Liver (tissue), 9 donors: ENCODE data around the gene RYR2. TPM values are rescaled to one million over a fixed set of nuclear protein-coding genes. Genes with fewer than 3 reads are reported as not detected.

Experiments
- DNase-seq: peaks from one replicate; pipeline ENCODE4 v3.0.0-alpha.2; 2017; ENCODE audit warnings: low spot score
- H3K27ac ChIP-seq, 2 donors: one replicate each; pipeline ENCODE4 v1.7.0; 2013; ENCODE audit warnings: inconsistent platforms in 2 of 2, low read length in 2 of 2, control low read depth in 1 of 2, low read depth in 1 of 2, mild to moderate bottlenecking in 1 of 2
- H3K27me3 ChIP-seq, 4 donors: one replicate each; pipeline versions ENCODE4 v1.6.1 to v1.7.0; 2013; ENCODE audit warnings: low read length in 3 of 4, inconsistent platforms in 1 of 4, mild to moderate bottlenecking in 1 of 4, moderate library complexity in 1 of 4; ENCODE audit not compliant: control insufficient read depth in 4 of 4, insufficient read depth in 4 of 4
- H3K36me3 ChIP-seq, 4 donors: one replicate each; pipeline versions ENCODE4 v1.6.1 to v1.7.0; 2013; ENCODE audit warnings: low read length in 3 of 4, mild to moderate bottlenecking in 3 of 4, low read depth in 1 of 4, moderate library complexity in 1 of 4; ENCODE audit not compliant: control insufficient read depth in 4 of 4, insufficient read depth in 3 of 4
- H3K4me1 ChIP-seq, 4 donors: one replicate each; pipeline versions ENCODE4 v1.6.1 to v1.7.0; 2013; ENCODE audit warnings: low read length in 3 of 4, mild to moderate bottlenecking in 3 of 4, moderate library complexity in 1 of 4; ENCODE audit not compliant: control insufficient read depth in 4 of 4, insufficient read depth in 4 of 4
- H3K4me3 ChIP-seq, 3 donors: one replicate each; pipeline versions ENCODE4 v1.6.1 to v1.7.0; 2013; ENCODE audit warnings: low read length in 3 of 3, control low read depth in 1 of 3, low read depth in 1 of 3, mild to moderate bottlenecking in 1 of 3
- H3K9ac ChIP-seq, 2 donors: one replicate each; pipeline ENCODE4 v1.7.0; 2013; ENCODE audit warnings: low read length in 2 of 2, mild to moderate bottlenecking in 2 of 2, moderate library complexity in 2 of 2, control low read depth in 1 of 2, low read depth in 1 of 2
- H3K9me3 ChIP-seq, 4 donors: one replicate each; pipeline versions ENCODE4 v1.6.1 to v1.7.0; 2013; ENCODE audit warnings: low read length in 3 of 4; ENCODE audit not compliant: control insufficient read depth in 4 of 4
- CTCF ChIP-seq: fragments of 150-350 bp; IDR thresholded peaks from 2 replicates; pipeline ENCODE4 v1.5.1; 2017; ENCODE audit warnings: improper control_type of control experiment, low read depth, low read length; ENCODE audit not compliant: missing input control
- EGR1 ChIP-seq, 2 donors: IDR thresholded peaks; 2 replicates each; pipeline ENCODE4 v1.6.1; 2016 to 2018; ENCODE audit warnings: antibody characterized with exemption in 2 of 2, low read depth in 2 of 2
- FOXA1 ChIP-seq: IDR thresholded peaks from 2 replicates; pipeline ENCODE4 v1.6.1; 2016; ENCODE audit warnings: antibody characterized with exemption
- FOXA2 ChIP-seq: IDR thresholded peaks from 2 replicates; pipeline ENCODE4 v1.6.1; 2016; ENCODE audit warnings: antibody characterized with exemption
- GABPA ChIP-seq, 2 donors: IDR thresholded peaks in 1 of 2; conservative IDR thresholded peaks in 1 of 2; 2 replicates each; pipeline ENCODE4 v1.6.1; 2016; ENCODE audit warnings: antibody characterized with exemption in 2 of 2, mild to moderate bottlenecking in 1 of 2, moderate library complexity in 1 of 2
- HNF4A ChIP-seq, 2 donors: conservative IDR thresholded peaks; 2 replicates each; pipeline ENCODE4 v1.6.1; 2016; ENCODE audit warnings: antibody characterized with exemption in 2 of 2, mild to moderate bottlenecking in 2 of 2
- HNF4G ChIP-seq: IDR thresholded peaks from 2 replicates; pipeline ENCODE4 v1.6.1; 2016; ENCODE audit warnings: antibody characterized with exemption
- MAX ChIP-seq: IDR thresholded peaks from 2 replicates; pipeline ENCODE4 v1.6.1; 2016; ENCODE audit warnings: antibody characterized with exemption
- NR2F2 ChIP-seq: IDR thresholded peaks from 2 replicates; pipeline ENCODE4 v1.6.1; 2016; ENCODE audit warnings: antibody characterized with exemption
- REST ChIP-seq: IDR thresholded peaks from 2 replicates; pipeline ENCODE4 v1.6.1; 2016; ENCODE audit warnings: antibody characterized with exemption, mild to moderate bottlenecking
- YY1 ChIP-seq: IDR thresholded peaks from 2 replicates; pipeline ENCODE4 v1.6.1; 2016; ENCODE audit warnings: antibody characterized with exemption, mild to moderate bottlenecking
- ZBTB33 ChIP-seq: IDR thresholded peaks from 2 replicates; pipeline ENCODE4 v1.6.1; 2016; ENCODE audit warnings: antibody characterized with exemption
- WGBS: extraction: QIAGEN DNeasy Blood & Tissue Kit; methylation state at CpG from one replicate; pipeline ENCODE4 v1.1.7; 2013; 5-methylcytosine and 5-hydroxymethylcytosine counted together
- polyA plus RNA-seq, 2 donors: library from polyadenylated mRNA; stranded (reverse) in 1 of 2; unstranded in 1 of 2; fragments of 200-250 nt in 1 of 2; fragments of >200 nt in 1 of 2; fragmentation: Nextera tagmentation in 1 of 2; extraction: Ambion mirVana in 1 of 2; gene quantifications; one replicate each; pipeline versions ENCODE4 v1.2.1 to v1.2.3, GENCODE V29; 2013 to 2015
- total RNA-seq, 2 donors: library from RNA; depleted of rRNA; stranded (reverse); fragments of >200 nt; gene quantifications; one replicate each; pipeline ENCODE4 v1.2.3, GENCODE V29; 2014
- donor health status: healthy.
- donor health status: healthy.
- donor health status: healthy.
- donor health status: healthy.
- donor health status: healthy.

Gene RYR2
- total and polyA plus RNA-seq, 4 donors = 0.06 to 0.75 (median 0.31) TPM

GRCh38 chr1:237050915-237051314 lies 8.9 kb downstream of the RYR2 start:
- H3K27me3 ChIP-seq = peaks cover 0 to 3% (median 2%) of the 10 kb centered on the region in 4 donors
- H3K4me1 ChIP-seq = no peaks in the 10 kb centered on the region
- H3K9me3 ChIP-seq = peaks cover 0 to 4% (median 0%) of the 10 kb centered on the region in 4 donors
- no peak overlapping the region for H3K9ac ChIP-seq
- H3K4me3 ChIP-seq = no peak overlapping the region
- DNase-seq = no peak
- WGBS = 62% methylated on average over 3 of the region's 3 CpGs
- no peak overlapping the region for H3K27ac ChIP-seq
- H3K36me3 ChIP-seq = no peaks in the 10 kb centered on the region
- TF ChIP-seq EGR1 (IDR thresholded peaks at IDR 0.05; ENCODE audit: low read depth in 2 of 2) = no peak
- TF ChIP-seq ZBTB33 = no peak
- no peak for TF ChIP-seq CTCF
- TF ChIP-seq REST = no peak
- no peak for TF ChIP-seq YY1
- TF ChIP-seq GABPA (IDR thresholded peaks at IDR 0.05 in 1 of 2, conservative IDR thresholded peaks at IDR 0.05 in 1 of 2) = no peak
- no peak for TF ChIP-seq NR2F2
- no peak for TF ChIP-seq FOXA1

GRCh38 chr1:237054313-237054712 lies 12.3 kb downstream of the RYR2 start:
- peaks cover 0 to 4% (median 0%) of the 10 kb centered on the region in 4 donors for H3K9me3 ChIP-seq
- 50% methylated on average over 2 of the region's 2 CpGs for WGBS

More at GRCh38 chr1:237054313-237054712, 12.3 kb downstream of the RYR2 start:
- Histone ChIP-seq H3K27ac (no peak overlapping the region), H3K27me3 (peaks cover 0 to 3% (median 0%) of the 10 kb centered on the region in 4 donors), H3K9ac (no peak overlapping the region), H3K4me3 (no peak overlapping the region), H3K4me1 (no peaks in the 10 kb centered on the region), H3K36me3 (no peaks in the 10 kb centered on the region)
- DNase-seq = no peak
- TF ChIP-seq GABPA (IDR thresholded peaks at IDR 0.05 in 1 of 2, conservative IDR thresholded peaks at IDR 0.05 in 1 of 2) = no peak
- no peak for TF ChIP-seq NR2F2
- no peak for TF ChIP-seq HNF4G
- no peak for TF ChIP-seq MAX
- no peak for TF ChIP-seq FOXA2
- no peak for TF ChIP-seq HNF4A (conservative IDR thresholded peaks at IDR 0.05)
- no peak for TF ChIP-seq CTCF
